ENCODE measurements around the gene B4GALT6.

B4GALT6 gene

GRCh38 chr18:31637445-31637844 is 46.9 kb downstream of the B4GALT6 start:
- Histone ChIP-seq H3K36me3 (ENCODE audit: control insufficient read depth, insufficient read depth, low read length) (no peaks in the 10 kb centered on the region; the same call in 1 of the 2 replicates), H3K4me3 (replicated peaks; ENCODE audit: low read depth, low read length) (no peak overlapping the region), H3K27me3 (replicated peaks; ENCODE audit: control insufficient read depth, insufficient read depth, low read length) (no peaks in the 10 kb centered on the region)
- no peak for TF ChIP-seq CTCF (IDR thresholded peaks at IDR 0.05; ENCODE audit: insufficient read depth, low read length, poor library complexity, severe bottlenecking)
- DNase-seq (ENCODE audit: extremely low read depth, insufficient read length): no peak

GRCh38 chr18:31636387-31636786 is 48.0 kb downstream of the B4GALT6 start:
- Histone ChIP-seq H3K27me3 (replicated peaks; ENCODE audit: control insufficient read depth, insufficient read depth, low read length) (no peaks in the 10 kb centered on the region), H3K4me3 (replicated peaks; ENCODE audit: low read depth, low read length) (no peak overlapping the region), H3K36me3 (ENCODE audit: control insufficient read depth, insufficient read depth, low read length) (no peaks in the 10 kb centered on the region; the same call in 1 of the 2 replicates)
- no peak for TF ChIP-seq CTCF (IDR thresholded peaks at IDR 0.05; ENCODE audit: insufficient read depth, low read length, poor library complexity, severe bottlenecking)
- no peak for DNase-seq (ENCODE audit: extremely low read depth, insufficient read length)

- H3K36me3 ChIP-seq (ENCODE audit: control insufficient read depth, insufficient read depth, low read length): no peaks in the 10 kb centered on the region
- no peak for TF ChIP-seq CTCF (IDR thresholded peaks at IDR 0.05; ENCODE audit: insufficient read depth, low read length, poor library complexity, severe bottlenecking)
- no peaks in the 10 kb centered on the region for H3K27me3 ChIP-seq (replicated peaks; ENCODE audit: control insufficient read depth, insufficient read depth, low read length)
- no peak overlapping the region for H3K4me3 ChIP-seq (replicated peaks; ENCODE audit: low read depth, low read length)
- DNase-seq (ENCODE audit: extremely low read depth, insufficient read length): peak; percentile 50
Observed at GRCh38 chr18:31634331-31634713, 50.1 kb downstream of the B4GALT6 start.

- H3K4me3 ChIP-seq (replicated peaks; ENCODE audit: low read depth, low read length): no peak overlapping the region
- no peak for DNase-seq (ENCODE audit: extremely low read depth, insufficient read length)
- TF ChIP-seq CTCF (IDR thresholded peaks at IDR 0.05; ENCODE audit: insufficient read depth, low read length, poor library complexity, severe bottlenecking): no peak
Observed at GRCh38 chr18:31633392-31634330, 50.7 kb downstream of the B4GALT6 start.

GRCh38 chr18:31632356-31632755 is 52.0 kb downstream of the B4GALT6 start:
- no peak for DNase-seq (ENCODE audit: extremely low read depth, insufficient read length)
- Histone ChIP-seq H3K36me3 (ENCODE audit: control insufficient read depth, insufficient read depth, low read length) (no peaks in the 10 kb centered on the region), H3K27me3 (replicated peaks; ENCODE audit: control insufficient read depth, insufficient read depth, low read length) (no peaks in the 10 kb centered on the region), H3K4me3 (replicated peaks; ENCODE audit: low read depth, low read length) (no peak overlapping the region)
- TF ChIP-seq CTCF (IDR thresholded peaks at IDR 0.05; ENCODE audit: insufficient read depth, low read length, poor library complexity, severe bottlenecking): no peak

More at GRCh38 chr18:31633392-31634330, 50.7 kb downstream of the B4GALT6 start:
- Histone ChIP-seq H3K36me3 (ENCODE audit: control insufficient read depth, insufficient read depth, low read length) (no peaks in the 10 kb centered on the region), H3K27me3 (replicated peaks; ENCODE audit: control insufficient read depth, insufficient read depth, low read length) (no peaks in the 10 kb centered on the region)
